ENCODE measurements around the gene CLK2.

GRCh38 chr1:155268630-155269029 is 4.7 kb downstream of the CLK2 start:
- no peak for TF ChIP-seq KLF10 (CRISPR knock-in tag; IDR thresholded peaks at IDR 0.05)
- no peak for TF ChIP-seq POLR2A (conservative IDR thresholded peaks at IDR 0.05)
- no peak for TF ChIP-seq CTCF (IDR thresholded peaks at IDR 0.05 in 2 of 3, conservative IDR thresholded peaks at IDR 0.05 in 1 of 3; ENCODE audit: insufficient read depth in 2 of 3, low read depth in 1 of 3, low read length in 3 of 3)
- no peak for TF ChIP-seq SMAD1 (IDR thresholded peaks at IDR 0.05; ENCODE audit: low read depth, low read length, partially characterized antibody)
- TF ChIP-seq TFAM (CRISPR knock-in tag; conservative IDR thresholded peaks at IDR 0.05): no peak
- TF ChIP-seq ZKSCAN8 (CRISPR knock-in tag; IDR thresholded peaks at IDR 0.05): no peak
- no peak for TF ChIP-seq CBX8 (IDR thresholded peaks at IDR 0.05; ENCODE audit: borderline replicate concordance, extremely low read depth, low read depth, low read length, poor library complexity, severe bottlenecking)
- TF ChIP-seq GABPB1 (CRISPR knock-in tag; IDR thresholded peaks at IDR 0.05): no peak
- no peak for TF ChIP-seq ZNF3 (CRISPR knock-in tag; IDR thresholded peaks at IDR 0.05)
- no peak for TF ChIP-seq ARNT (IDR thresholded peaks at IDR 0.05)
